ENCODE results near the gene DACH1. TPM values are rescaled to one million over a fixed set of nuclear protein-coding genes. Genes with fewer than 3 reads are reported as not detected.

The DACH1 gene
- total and polyA plus RNA-seq, 2 donors (not counting 1 experiment from before 2014, with no cell fraction given): 0.02 to 0.33 TPM

DNA sequence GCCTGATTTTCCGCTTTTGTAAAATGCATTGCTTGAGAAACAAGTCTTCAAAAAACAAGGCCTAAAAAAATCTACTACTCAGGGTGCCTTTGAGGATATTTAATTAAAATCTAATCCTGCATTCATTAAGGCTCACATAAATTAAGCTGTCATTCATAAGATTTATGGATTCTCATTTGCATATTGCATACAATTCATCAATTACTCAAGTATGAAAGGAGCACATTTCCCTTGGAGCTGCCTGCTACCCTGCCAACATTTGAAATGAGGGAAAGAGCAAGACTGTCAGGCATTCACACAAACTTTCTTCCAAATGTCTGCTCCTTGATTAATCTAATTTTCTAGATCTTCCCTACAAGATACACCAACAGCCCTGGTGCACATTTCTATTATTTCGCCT, 140.0 kb downstream of the DACH1 start:
- Histone ChIP-seq H3K27ac (ENCODE audit: insufficient read depth, low read length) (no peak overlapping the region), H3K79me2 (ENCODE audit: control insufficient read depth, insufficient read depth, low read length) (no peaks in the 10 kb centered on the region), H3K36me3 (ENCODE audit: control insufficient read depth, insufficient read depth, low read length) (no peaks in the 10 kb centered on the region), H3K4me2 (ENCODE audit: extremely low read depth, insufficient read depth, low read length) (no peak overlapping the region), H3K9me3 (ENCODE audit: control insufficient read depth, insufficient read depth, low read depth, low read length) (no peaks in the 10 kb centered on the region), H3K4me3 (replicated peaks in 1 of 4; ENCODE audit: control extremely low read depth in 1 of 4, insufficient read depth in 1 of 4, low read depth in 3 of 4, low read length in 4 of 4) (no peak overlapping the region), H3K4me1 (ENCODE audit: control insufficient read depth, extremely low read depth, insufficient read depth, low read length) (no peaks in the 10 kb centered on the region), H3K27me3 (ENCODE audit: control insufficient read depth, insufficient read depth, low read length) (no peaks in the 10 kb centered on the region), H2AFZ (ENCODE audit: low read length) (no peak overlapping the region), H4K20me1 (ENCODE audit: control insufficient read depth, extremely low read depth, insufficient read depth, low read length) (no peaks in the 10 kb centered on the region), H3K9ac (ENCODE audit: insufficient read depth, low read length) (no peak overlapping the region)
- TF ChIP-seq CTCF (conservative IDR thresholded peaks at IDR 0.05 in 1 of 2, IDR thresholded peaks at IDR 0.05 in 1 of 2; ENCODE audit: low read depth in 1 of 2, low read length in 2 of 2) (no peak), EZH2 (IDR thresholded peaks at IDR 0.05; ENCODE audit: low read length, missing control alignments) (no peak)
- no peak for DNase-seq (ENCODE audit: low read depth in 2 of 2)

- no peak overlapping the region for H3K27ac ChIP-seq (ENCODE audit: insufficient read depth, low read length)
- H3K9ac ChIP-seq (ENCODE audit: insufficient read depth, low read length): no peak overlapping the region
- H3K36me3 ChIP-seq (ENCODE audit: control insufficient read depth, insufficient read depth, low read length): no peaks in the 10 kb centered on the region
- H3K4me1 ChIP-seq (ENCODE audit: control insufficient read depth, extremely low read depth, insufficient read depth, low read length): no peaks in the 10 kb centered on the region
- no peak overlapping the region for H2AFZ ChIP-seq (ENCODE audit: low read length)
- peak in 1 of 2 donors; percentile 41 for DNase-seq (ENCODE audit: low read depth in 2 of 2)
- H3K4me3 ChIP-seq (replicated peaks in 1 of 4; ENCODE audit: control extremely low read depth in 1 of 4, insufficient read depth in 1 of 4, low read depth in 3 of 4, low read length in 4 of 4): no peak overlapping the region
- H3K79me2 ChIP-seq (ENCODE audit: control insufficient read depth, insufficient read depth, low read length): no peaks in the 10 kb centered on the region
- H3K9me3 ChIP-seq (ENCODE audit: control insufficient read depth, insufficient read depth, low read depth, low read length): no peaks in the 10 kb centered on the region
- no peaks in the 10 kb centered on the region for H3K27me3 ChIP-seq (ENCODE audit: control insufficient read depth, insufficient read depth, low read length)
- no peaks in the 10 kb centered on the region for H4K20me1 ChIP-seq (ENCODE audit: control insufficient read depth, extremely low read depth, insufficient read depth, low read length)
- TF ChIP-seq EZH2 (IDR thresholded peaks at IDR 0.05; ENCODE audit: low read length, missing control alignments): no peak
- TF ChIP-seq CTCF (conservative IDR thresholded peaks at IDR 0.05 in 1 of 2, IDR thresholded peaks at IDR 0.05 in 1 of 2; ENCODE audit: low read depth in 1 of 2, low read length in 2 of 2): no peak
- H3K4me2 ChIP-seq (ENCODE audit: extremely low read depth, insufficient read depth, low read length): no peak overlapping the region
Measured at GRCh38 chr13:71722206-71722605, 144.8 kb downstream of the DACH1 start.

GRCh38 chr13:71721104-71721503, 145.9 kb downstream of the DACH1 start:
- no peak for TF ChIP-seq EZH2 (IDR thresholded peaks at IDR 0.05; ENCODE audit: low read length, missing control alignments)
- TF ChIP-seq CTCF (conservative IDR thresholded peaks at IDR 0.05 in 1 of 2, IDR thresholded peaks at IDR 0.05 in 1 of 2; ENCODE audit: low read depth in 1 of 2, low read length in 2 of 2): no peak
- Histone ChIP-seq H2AFZ (ENCODE audit: low read length) (no peak overlapping the region), H4K20me1 (ENCODE audit: control insufficient read depth, extremely low read depth, insufficient read depth, low read length) (no peaks in the 10 kb centered on the region), H3K27ac (ENCODE audit: insufficient read depth, low read length) (no peak overlapping the region), H3K79me2 (ENCODE audit: control insufficient read depth, insufficient read depth, low read length) (no peaks in the 10 kb centered on the region), H3K4me3 (replicated peaks in 1 of 4; ENCODE audit: control extremely low read depth in 1 of 4, insufficient read depth in 1 of 4, low read depth in 3 of 4, low read length in 4 of 4) (no peak overlapping the region), H3K4me1 (ENCODE audit: control insufficient read depth, extremely low read depth, insufficient read depth, low read length) (no peaks in the 10 kb centered on the region), H3K36me3 (ENCODE audit: control insufficient read depth, insufficient read depth, low read length) (no peaks in the 10 kb centered on the region), H3K27me3 (ENCODE audit: control insufficient read depth, insufficient read depth, low read length) (no peaks in the 10 kb centered on the region), H3K9me3 (ENCODE audit: control insufficient read depth, insufficient read depth, low read depth, low read length) (no peaks in the 10 kb centered on the region), H3K4me2 (ENCODE audit: extremely low read depth, insufficient read depth, low read length) (no peak overlapping the region), H3K9ac (ENCODE audit: insufficient read depth, low read length) (no peak overlapping the region)
- no peak for DNase-seq (ENCODE audit: low read depth in 2 of 2)

Measured in fibroblast of lung (primary cell).